HG03280 (cell line): ENCODE measurements around the gene SNRPD3.
"Not testable (repeated sequence)": the region's sequence is repeated elsewhere in the genome, so short reads cannot be mapped to it uniquely, and the experiment has no call there.

ENCODE experiments used
- ATAC-seq: cut with Tn5 transposase; IDR thresholded peaks from one replicate; pipeline ENCODE4 v1.9.1; 2021; ENCODE audit warnings: mild to moderate bottlenecking, moderate library complexity; ENCODE audit not compliant: unreplicated experiment

SNRPD3 gene

DNA sequence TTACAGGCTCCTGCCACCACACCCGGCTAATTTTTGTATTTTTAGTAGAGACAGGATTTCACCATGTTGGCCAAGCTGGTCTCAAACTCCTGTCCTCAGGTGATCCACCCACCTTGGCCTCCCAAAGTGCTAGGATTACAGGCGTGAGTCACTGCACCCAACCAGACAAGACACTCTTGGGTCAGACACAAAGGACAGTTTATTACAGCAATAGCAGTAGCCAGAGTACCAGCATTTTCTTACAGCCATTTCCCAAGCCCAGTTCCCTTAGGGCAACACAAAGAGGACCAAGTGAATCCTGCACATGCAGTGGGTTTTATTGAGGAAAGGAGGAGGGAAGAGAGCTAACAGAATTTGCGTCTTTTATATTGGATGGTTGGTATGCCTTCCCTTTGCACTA is 24.8 kb upstream of the SNRPD3 start:
- ATAC-seq, result not testable (repeated sequence)

GRCh38 chr22:24532075-24532474 is 23.7 kb upstream of the SNRPD3 start:
- ATAC-seq, result no peak

DNA sequence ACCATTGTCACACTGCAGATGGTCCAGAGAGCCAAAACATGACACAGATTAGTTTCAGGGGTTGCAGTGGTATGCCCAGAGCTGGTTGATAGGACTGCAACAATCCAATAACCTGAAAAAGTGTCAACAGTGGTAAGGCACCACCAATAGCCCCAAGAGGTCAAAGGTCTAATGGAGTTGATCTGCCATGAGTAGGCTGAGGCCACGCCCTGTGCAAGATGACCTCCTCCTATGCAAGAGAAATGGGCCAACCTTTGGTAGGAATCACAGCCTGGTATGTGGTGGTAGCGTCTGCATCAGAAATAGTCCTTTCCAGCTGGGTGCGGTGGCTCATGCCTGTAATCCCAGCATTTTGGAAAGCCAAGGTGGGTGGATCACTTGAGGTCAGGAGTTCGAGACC is 20.5 kb upstream of the SNRPD3 start:
- no peak for ATAC-seq

DNA sequence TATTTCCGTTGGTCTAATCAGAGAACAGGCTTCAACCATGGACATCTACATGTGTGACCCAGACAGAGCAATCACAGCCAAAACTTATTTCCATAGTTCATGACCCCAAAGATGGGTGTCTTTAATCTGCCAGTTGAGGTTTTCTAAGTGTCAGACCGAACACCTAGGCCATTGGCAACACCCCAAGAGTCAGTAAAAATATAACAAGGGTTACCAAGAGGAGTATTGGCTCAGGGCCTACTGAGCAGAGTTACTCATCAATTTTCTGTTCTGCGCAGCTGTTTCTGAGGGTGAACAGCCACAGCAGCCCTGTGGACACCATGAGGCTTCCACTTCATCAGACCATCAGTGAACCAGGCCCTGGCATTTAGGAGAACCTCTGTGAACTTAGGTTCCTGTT is 19.7 kb upstream of the SNRPD3 start:
- no peak for ATAC-seq

- no peak for ATAC-seq
These were observed 15.3 kb upstream of the SNRPD3 start for GRCh38 chr22:24540470-24540869.

- no peak for ATAC-seq
These were observed 13.9 kb upstream of the SNRPD3 start for GRCh38 chr22:24541681-24542515.

DNA sequence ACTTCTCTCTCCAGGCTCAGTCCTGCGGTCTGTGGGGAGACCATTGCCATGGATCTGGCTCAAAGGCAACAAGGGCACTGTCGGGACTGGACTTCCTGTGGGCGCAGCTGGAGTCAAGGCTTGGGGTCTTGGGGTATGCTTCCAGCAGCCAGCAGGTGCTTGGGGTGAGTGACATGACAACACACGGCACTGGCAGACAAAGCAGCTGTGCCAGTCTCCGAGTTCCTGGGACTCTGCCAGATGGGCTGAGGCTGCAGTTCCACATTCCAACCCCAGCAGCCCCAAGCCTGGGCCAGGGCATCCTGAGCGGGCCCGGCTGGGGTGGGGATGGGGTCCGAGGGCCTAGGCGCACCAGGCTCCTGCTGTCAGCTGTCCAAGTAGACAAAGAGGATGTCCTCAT is 13.2 kb upstream of the SNRPD3 start:
- ATAC-seq, result no peak

GRCh38 chr22:24543185-24543601 is 12.6 kb upstream of the SNRPD3 start:
- no peak for ATAC-seq

DNA sequence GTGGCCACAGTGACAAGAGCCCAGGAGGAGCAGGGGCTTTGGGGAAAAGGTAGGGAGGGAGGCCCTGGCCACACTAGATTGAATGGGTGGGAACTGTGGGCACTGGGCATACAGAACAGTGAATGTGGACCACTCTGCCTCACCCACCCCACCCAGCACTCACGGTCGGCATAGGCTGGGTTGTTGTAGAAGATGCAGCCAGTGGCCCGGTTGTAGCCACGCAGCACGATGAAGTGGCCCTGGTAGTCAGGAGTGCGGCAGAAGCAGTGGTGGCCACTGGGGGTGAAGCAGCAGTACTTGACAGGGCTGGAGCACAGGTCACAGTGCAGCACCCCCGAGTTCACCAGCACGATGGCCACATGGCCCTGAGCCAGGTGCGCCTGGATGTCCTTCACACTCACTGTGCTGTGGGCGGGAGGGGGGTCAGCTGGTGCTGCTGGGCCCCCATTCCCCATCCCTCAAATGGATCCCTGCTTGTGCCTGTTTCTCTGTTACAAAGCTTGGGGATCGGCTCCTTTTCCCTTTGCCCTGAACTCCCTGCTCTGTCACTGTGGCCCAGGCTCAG is 12.0 kb upstream of the SNRPD3 start:
- no peak for ATAC-seq

DNA sequence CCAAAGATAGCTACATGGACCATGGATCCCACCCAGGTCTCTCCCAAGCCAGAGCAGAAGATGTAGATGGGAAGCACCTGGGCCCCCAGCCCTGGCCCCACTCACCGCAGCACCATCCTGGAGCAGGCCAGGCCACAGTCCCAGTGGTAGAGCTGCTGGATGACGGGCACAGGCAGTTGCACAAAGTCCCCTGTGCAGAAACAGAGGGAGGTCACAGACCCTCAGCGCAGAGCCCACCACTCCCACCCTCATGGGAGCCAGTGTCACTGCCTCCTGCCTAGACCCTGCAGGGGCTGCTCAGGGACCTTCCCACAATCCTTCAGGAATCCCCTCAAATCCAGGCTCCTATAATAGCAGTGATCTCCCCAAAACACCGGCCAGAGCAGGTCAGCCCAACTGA is 7.0 kb upstream of the SNRPD3 start:
- ATAC-seq, result no peak

GRCh38 chr22:24550028-24550901 is 5.5 kb upstream of the SNRPD3 start:
- ATAC-seq, result no peak

GRCh38 chr22:24550902-24551435 is 4.8 kb upstream of the SNRPD3 start:
- ATAC-seq, result no peak

DNA sequence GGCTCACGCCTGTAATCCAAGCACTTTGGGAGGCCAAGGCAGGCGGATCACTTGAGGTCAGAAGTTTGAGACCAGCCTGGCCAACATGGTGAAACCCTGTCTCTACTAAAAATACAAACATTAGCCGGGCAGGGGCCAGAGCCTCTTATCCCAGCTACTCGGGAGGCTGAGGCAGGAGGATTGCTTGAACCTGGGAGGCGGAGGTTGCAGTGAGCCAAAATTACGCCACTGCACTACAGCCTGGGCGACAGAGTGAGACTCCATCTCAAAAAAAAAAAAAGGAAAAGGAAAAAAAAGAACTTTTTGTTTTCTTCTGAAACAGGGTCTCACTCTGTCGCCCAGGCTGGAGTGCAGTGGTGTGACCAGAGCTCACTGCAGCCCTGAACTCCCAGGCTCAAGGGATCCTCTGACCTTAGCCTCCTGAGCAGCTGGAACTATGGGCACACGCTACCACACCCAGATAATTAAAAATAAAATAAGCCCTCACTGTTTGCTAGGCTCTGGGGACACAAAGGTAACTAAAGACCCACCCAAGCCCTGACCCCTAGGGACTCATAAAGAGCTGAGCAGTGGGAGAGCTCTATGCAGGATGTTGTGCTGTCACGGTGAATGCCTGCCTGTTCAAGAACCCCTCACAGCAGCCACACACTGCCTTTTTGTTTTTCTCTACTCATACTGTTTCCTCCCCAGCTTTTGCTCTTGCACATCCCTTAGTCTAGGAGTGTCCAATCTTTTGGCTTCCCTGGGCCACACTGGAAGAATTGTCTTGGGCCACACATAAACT is 3.1 kb upstream of the SNRPD3 start:
- not testable (repeated sequence) for ATAC-seq

- no peak for ATAC-seq
These were observed 2.0 kb upstream of the SNRPD3 start for GRCh38 chr22:24553597-24554312.

GRCh38 chr22:24554313-24555164 is 1.3 kb upstream of the SNRPD3 start, which contains the start of gene GUCD1:
GUCD1 (minus strand) TSS chr22:24555138; CDS start chr22:24554991, 147 bp downstream.
- no peak for ATAC-seq

- no peak for ATAC-seq
These were observed 3.7 kb downstream of the SNRPD3 start for GRCh38 chr22:24559471-24559870.

GRCh38 chr22:24563246-24563645 is 7.4 kb downstream of the SNRPD3 start:
- ATAC-seq, result no peak

DNA sequence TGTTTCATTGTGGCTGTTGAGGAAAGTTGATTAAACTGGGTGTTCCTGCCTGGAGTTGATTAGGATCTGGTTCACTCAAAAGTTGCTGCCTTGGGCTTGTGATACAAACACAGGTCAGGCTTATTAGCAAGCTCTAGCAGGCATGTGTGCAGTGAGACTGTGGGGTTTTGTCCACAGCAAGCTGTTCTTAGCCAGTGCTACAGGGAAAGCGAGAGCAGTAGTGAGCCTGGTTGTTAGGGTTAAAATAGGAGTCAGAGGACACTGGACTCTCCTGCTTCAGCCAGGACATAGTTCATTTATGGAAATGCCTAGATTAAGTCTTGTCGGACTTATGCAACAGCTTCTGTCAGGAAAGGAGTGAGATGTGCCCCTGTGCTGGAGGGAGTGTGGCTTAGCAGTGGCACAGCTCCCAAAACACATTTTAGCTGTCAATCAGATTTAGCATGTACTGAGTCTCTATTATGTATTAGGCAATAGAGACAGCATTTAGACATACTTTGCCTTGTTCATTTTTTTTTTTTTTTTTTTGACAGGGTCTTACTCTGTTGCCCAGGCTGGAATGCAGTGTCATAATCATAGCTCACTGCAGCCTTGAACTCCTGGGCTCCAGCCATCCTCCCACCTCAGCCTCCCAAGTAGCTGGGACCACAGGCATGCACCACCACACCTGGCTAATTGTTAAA is 8.7 kb downstream of the SNRPD3 start:
- no peak for ATAC-seq
